ENCODE data around the gene EHD3.

- no peak for TF ChIP-seq POLR2A (IDR thresholded peaks at IDR 0.05; ENCODE audit: low read length)
- no peak for TF ChIP-seq GATA1 (IDR thresholded peaks at IDR 0.05; ENCODE audit: low read depth, low read length)
These were observed 70.9 kb downstream of the EHD3 start for GRCh38 chr2:31304816-31305215.
